GM19025 (cell line): ENCODE results near the gene DIS3L2.
"Not testable (repeated sequence)": the region's sequence is repeated elsewhere in the genome, so short reads cannot be mapped to it uniquely, and the experiment has no call there.

Experiments used
- ATAC-seq: cut with Tn5 transposase; IDR thresholded peaks from one replicate; pipeline ENCODE4 v1.9.1; 2021; ENCODE audit warnings: mild to moderate bottlenecking, low read depth, moderate library complexity; ENCODE audit not compliant: unreplicated experiment

The DIS3L2 gene

GRCh38 chr2:231928901-231929725 is 32.4 kb upstream of the DIS3L2 start:
- ATAC-seq, result no peak

- no peak for ATAC-seq
Measured at GRCh38 chr2:231929961-231930592, 31.4 kb upstream of the DIS3L2 start.

- ATAC-seq, result no peak
Measured at GRCh38 chr2:231930593-231931281, 30.8 kb upstream of the DIS3L2 start.

GRCh38 chr2:231931481-231931915 is 30.0 kb upstream of the DIS3L2 start:
- no peak for ATAC-seq

GRCh38 chr2:231932711-231932970 is 28.9 kb upstream of the DIS3L2 start:
- no peak for ATAC-seq

- ATAC-seq, result no peak
Measured at GRCh38 chr2:231932985-231933915, 28.3 kb upstream of the DIS3L2 start.

GRCh38 chr2:231933916-231934401 is 27.6 kb upstream of the DIS3L2 start:
- ATAC-seq, result no peak

GRCh38 chr2:231934441-231935206 is 26.9 kb upstream of the DIS3L2 start:
- ATAC-seq, result no peak

- no peak for ATAC-seq
Measured at GRCh38 chr2:231935207-231935524, 26.3 kb upstream of the DIS3L2 start.

- ATAC-seq, result no peak
Measured at GRCh38 chr2:231935815-231936214, 25.7 kb upstream of the DIS3L2 start.

- no peak for ATAC-seq
Measured at GRCh38 chr2:231936491-231936890, 25.0 kb upstream of the DIS3L2 start.

- ATAC-seq, result no peak
Measured at GRCh38 chr2:231937057-231937456, 24.5 kb upstream of the DIS3L2 start.

- no peak for ATAC-seq
Measured at GRCh38 chr2:231939022-231939421, 22.5 kb upstream of the DIS3L2 start.

GRCh38 chr2:231940795-231941194 is 20.7 kb upstream of the DIS3L2 start:
- no peak for ATAC-seq

- ATAC-seq, result no peak
Measured at GRCh38 chr2:231941673-231942072, 19.8 kb upstream of the DIS3L2 start.

GRCh38 chr2:231942180-231942579 is 19.3 kb upstream of the DIS3L2 start:
- no peak for ATAC-seq

GRCh38 chr2:231946241-231946814 is 15.2 kb upstream of the DIS3L2 start:
- ATAC-seq, result no peak

- not testable (repeated sequence) for ATAC-seq
Measured at GRCh38 chr2:231947112-231947511, 14.4 kb upstream of the DIS3L2 start.

- no peak for ATAC-seq
Measured at GRCh38 chr2:231947694-231948093, 13.8 kb upstream of the DIS3L2 start.
